Transverse colon (tissue), 4 donors: ENCODE data around the gene MOGAT1. TPM values are rescaled to one million over a fixed set of nuclear protein-coding genes. Genes with fewer than 3 reads are reported as not detected.

Experiments used
- DNase-seq: peaks from one replicate; pipeline ENCODE4 v3.0.0-alpha.2; 2019
- H3K27ac ChIP-seq, 4 donors: fragments of 200-600 bp; sonication (generic); 2 replicates each; pipeline ENCODE4 v1.5.1; 2016 to 2018; ENCODE audit warnings: inconsistent platforms in 4 of 4
- H3K27me3 ChIP-seq: fragments of 200-600 bp; sonication (generic); 2 replicates; pipeline ENCODE4 v1.5.1; 2017; ENCODE audit warnings: inconsistent platforms
- H3K36me3 ChIP-seq, 4 donors: fragments of 200-600 bp; sonication (generic); 2 replicates each; pipeline ENCODE4 v1.5.1; 2017 to 2019; ENCODE audit warnings: inconsistent platforms in 4 of 4
- H3K4me1 ChIP-seq, 4 donors: fragments of 200-600 bp; sonication (generic); 2 replicates each; pipeline ENCODE4 v1.5.1; 2017 to 2020; ENCODE audit warnings: inconsistent platforms in 4 of 4
- H3K4me3 ChIP-seq, 4 donors: fragments of 200-600 bp; sonication (generic); 1 replicate in 1 of 4; 2 replicates in 3 of 4; pipeline versions ENCODE4 v1.5.1 to v1.6.1; 2017 to 2019; ENCODE audit warnings: inconsistent platforms in 4 of 4
- H3K9me3 ChIP-seq, 2 donors: fragments of 200-600 bp; sonication (generic); 2 replicates each; pipeline ENCODE4 v1.5.1; 2017 to 2019; ENCODE audit warnings: inconsistent platforms in 2 of 2
- CTCF ChIP-seq, 5 experiments: fragments of 200-600 bp in 3 of 5; fragments of 450-650 bp in 2 of 5; sonication (generic) in 3 of 5; IDR thresholded peaks; 1 replicate in 2 of 5; 2 replicates in 3 of 5; pipeline ENCODE4 v1.5.1; 2016 to 2017; ENCODE audit warnings: antibody characterized with exemption in 5 of 5, inconsistent platforms in 3 of 5, mild to moderate bottlenecking in 2 of 5, moderate library complexity in 1 of 5
- EP300 ChIP-seq: sonication (generic); formaldehyde crosslinking; IDR thresholded peaks from one replicate; pipeline ENCODE4 v1.6.1; 2017; ENCODE audit warnings: antibody characterized with exemption, low read depth
- POLR2A ChIP-seq: fragments of 450-650 bp; IDR thresholded peaks from one replicate; pipeline ENCODE4 v1.6.1; 2016; ENCODE audit warnings: antibody characterized with exemption, mild to moderate bottlenecking, moderate library complexity
- POLR2AphosphoS5 ChIP-seq, 3 donors: sonication (generic); formaldehyde crosslinking; IDR thresholded peaks; one replicate each; pipeline ENCODE4 v1.6.1; 2016; ENCODE audit warnings: antibody characterized with exemption in 3 of 3
- WGBS, 2 donors: methylation state at CpG; one replicate each; pipeline ENCODE4 v1.1.5; 2018; ENCODE audit warnings: low coverage in 1 of 2; 5-methylcytosine and 5-hydroxymethylcytosine counted together
- in situ Hi-C, 4 donors: fragments of 200-750 bp; cut with MboI; loops; one replicate each; pipeline versions ENCODE4 v1.15.0 to v1.15.1; 2017; ENCODE audit warnings: low sequenced_read_pairs in 3 of 4, low pct_ligation_motif_present in 1 of 4, low pct_unique_long_range_greater_than_20kb in 1 of 4
- intact Hi-C: fragments of 100-400 bp; cut with DNase I; formaldehyde crosslinking; loops from one replicate; pipeline ENCODE4 v1.15.1; 2023; ENCODE audit warnings: low total_unique reads
- total RNA-seq, 4 donors: library from RNA; depleted of rRNA; stranded (reverse); fragments of >200 nt; gene quantifications; one replicate each; pipeline ENCODE4 v1.1.0, GENCODE V29; 2016

MOGAT1 gene
- total RNA-seq, 4 donors from 2014 or later: 0.80 TPM; not detected in 3

GRCh38 chr2:222668494-222669154 lies 2.8 kb upstream of the MOGAT1 start:
- Histone ChIP-seq H3K27me3 (peaks cover 12% of the 10 kb centered on the region), H3K9me3 (no peaks in the 10 kb centered on the region), H3K4me3 (no peak overlapping the region), H3K27ac (no peak overlapping the region), H3K36me3 (no peaks in the 10 kb centered on the region), H3K4me1 (peaks cover 0 to 14% (median 12%) of the 10 kb centered on the region in 4 donors)
- DNase-seq: no peak
- no peak for TF ChIP-seq CTCF (IDR thresholded peaks at IDR 0.05)
- TF ChIP-seq POLR2A: no peak
- no peak for TF ChIP-seq POLR2AphosphoS5 (IDR thresholded peaks at IDR 0.05)
- no peak for TF ChIP-seq EP300
- WGBS, 2 donors: 96% methylated on average over 3 of the region's 3 CpGs
- intact Hi-C loops: no loop called here
- in situ Hi-C loops: no loop called here

- no peak overlapping the region for H3K27ac ChIP-seq
- DNase-seq: no peak
- no peak overlapping the region for H3K4me3 ChIP-seq
- H3K4me1 ChIP-seq: peaks cover 0 to 14% (median 12%) of the 10 kb centered on the region in 4 donors
- intact Hi-C loops (no loop called here), in situ Hi-C loops (no loop called here)
- 78 to 86% methylated on average over 4 of the region's 4 CpGs for WGBS, 2 donors
- no peaks in the 10 kb centered on the region for H3K36me3 ChIP-seq
- H3K27me3 ChIP-seq: peaks cover 12% of the 10 kb centered on the region
- no peak for TF ChIP-seq POLR2A
- no peak for TF ChIP-seq POLR2AphosphoS5 (IDR thresholded peaks at IDR 0.05)
- no peak for TF ChIP-seq EP300
- no peak for TF ChIP-seq CTCF (IDR thresholded peaks at IDR 0.05)
- no peaks in the 10 kb centered on the region for H3K9me3 ChIP-seq
Measured at GRCh38 chr2:222669353-222669752, 2.1 kb upstream of the MOGAT1 start.

GRCh38 chr2:222670191-222671038 lies 1.0 kb upstream of the MOGAT1 start:
- DNase-seq: no peak
- in situ Hi-C loops (no loop called here), intact Hi-C loops (no loop called here)
- no peak overlapping the region for H3K27ac ChIP-seq
- 79 to 84% methylated on average over 7 to 9 of the region's 9 CpGs for WGBS, 2 donors
- H3K36me3 ChIP-seq: no peaks in the 10 kb centered on the region
- peaks cover 15% of the 10 kb centered on the region for H3K27me3 ChIP-seq
- H3K4me3 ChIP-seq: no peak overlapping the region
- H3K9me3 ChIP-seq: no peaks in the 10 kb centered on the region
- TF ChIP-seq CTCF (IDR thresholded peaks at IDR 0.05): no peak
- no peak for TF ChIP-seq POLR2A
- no peak for TF ChIP-seq POLR2AphosphoS5 (IDR thresholded peaks at IDR 0.05)
- no peak for TF ChIP-seq EP300
- H3K4me1 ChIP-seq: peaks cover 0 to 14% (median 12%) of the 10 kb centered on the region in 4 donors

- DNase-seq: no peak
- H3K4me3 ChIP-seq: peak overlapping the region in 3 of 4 donors; percentile 29 to 50 (median 45)
Measured at GRCh38 chr2:222672068-222672401, 577 bp downstream of the MOGAT1 start.

More at GRCh38 chr2:222672068-222672401, 577 bp downstream of the MOGAT1 start:
- H3K36me3 ChIP-seq: no peaks in the 10 kb centered on the region
- WGBS, 2 donors: 17 to 21% methylated on average over 10 of the region's 10 CpGs
- H3K9me3 ChIP-seq: no peaks in the 10 kb centered on the region
- intact Hi-C loops (no loop called here), in situ Hi-C loops (no loop called here)
- peaks cover 15% of the 10 kb centered on the region for H3K27me3 ChIP-seq
- TF ChIP-seq POLR2AphosphoS5 (IDR thresholded peaks at IDR 0.05) (no peak), POLR2A (no peak), CTCF (IDR thresholded peaks at IDR 0.05) (no peak), EP300 (no peak)
- peaks cover 0 to 14% (median 12%) of the 10 kb centered on the region in 4 donors for H3K4me1 ChIP-seq
- H3K27ac ChIP-seq: no peak overlapping the region
